ENCODE results near the gene TLN1. TPM values are rescaled to one million over a fixed set of nuclear protein-coding genes. Genes with fewer than 3 reads are reported as not detected.

The TLN1 gene
- total and polyA plus RNA-seq, 10 of the 15 experiments (the other 5 are each of a cell fraction or from before 2014, with no cell fraction given): 11.6 to 305 (median 71.9) TPM

GRCh38 chr9:35728041-35728971 lies 3.7 kb downstream of the TLN1 start (continued):
- TF ChIP-seq, protein P1, sequence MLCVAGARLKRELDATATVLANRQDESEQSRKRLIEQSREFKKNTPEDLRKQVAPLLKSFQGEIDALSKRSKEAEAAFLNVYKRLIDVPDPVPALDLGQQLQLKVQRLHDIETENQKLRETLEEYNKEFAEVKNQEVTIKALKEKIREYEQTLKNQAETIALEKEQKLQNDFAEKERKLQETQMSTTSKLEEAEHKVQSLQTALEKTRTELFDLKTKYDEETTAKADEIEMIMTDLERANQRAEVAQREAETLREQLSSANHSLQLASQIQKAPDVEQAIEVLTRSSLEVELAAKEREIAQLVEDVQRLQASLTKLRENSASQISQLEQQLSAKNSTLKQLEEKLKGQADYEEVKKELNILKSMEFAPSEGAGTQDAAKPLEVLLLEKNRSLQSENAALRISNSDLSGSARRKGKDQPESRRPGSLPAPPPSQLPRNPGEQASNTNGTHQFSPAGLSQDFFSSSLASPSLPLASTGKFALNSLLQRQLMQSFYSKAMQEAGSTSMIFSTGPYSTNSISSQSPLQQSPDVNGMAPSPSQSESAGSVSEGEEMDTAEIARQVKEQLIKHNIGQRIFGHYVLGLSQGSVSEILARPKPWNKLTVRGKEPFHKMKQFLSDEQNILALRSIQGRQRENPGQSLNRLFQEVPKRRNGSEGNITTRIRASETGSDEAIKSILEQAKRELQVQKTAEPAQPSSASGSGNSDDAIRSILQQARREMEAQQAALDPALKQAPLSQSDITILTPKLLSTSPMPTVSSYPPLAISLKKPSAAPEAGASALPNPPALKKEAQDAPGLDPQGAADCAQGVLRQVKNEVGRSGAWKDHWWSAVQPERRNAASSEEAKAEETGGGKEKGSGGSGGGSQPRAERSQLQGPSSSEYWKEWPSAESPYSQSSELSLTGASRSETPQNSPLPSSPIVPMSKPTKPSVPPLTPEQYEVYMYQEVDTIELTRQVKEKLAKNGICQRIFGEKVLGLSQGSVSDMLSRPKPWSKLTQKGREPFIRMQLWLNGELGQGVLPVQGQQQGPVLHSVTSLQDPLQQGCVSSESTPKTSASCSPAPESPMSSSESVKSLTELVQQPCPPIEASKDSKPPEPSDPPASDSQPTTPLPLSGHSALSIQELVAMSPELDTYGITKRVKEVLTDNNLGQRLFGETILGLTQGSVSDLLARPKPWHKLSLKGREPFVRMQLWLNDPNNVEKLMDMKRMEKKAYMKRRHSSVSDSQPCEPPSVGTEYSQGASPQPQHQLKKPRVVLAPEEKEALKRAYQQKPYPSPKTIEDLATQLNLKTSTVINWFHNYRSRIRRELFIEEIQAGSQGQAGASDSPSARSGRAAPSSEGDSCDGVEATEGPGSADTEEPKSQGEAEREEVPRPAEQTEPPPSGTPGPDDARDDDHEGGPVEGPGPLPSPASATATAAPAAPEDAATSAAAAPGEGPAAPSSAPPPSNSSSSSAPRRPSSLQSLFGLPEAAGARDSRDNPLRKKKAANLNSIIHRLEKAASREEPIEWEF (IDR thresholded peaks at IDR 0.05; ENCODE audit: insufficient replicate concordance, low read depth, low read length): no peak
- TF ChIP-seq STAT1 (conservative IDR thresholded peaks at IDR 0.05): no peak
- TF ChIP-seq ZNF274 (IDR thresholded peaks at IDR 0.05; ENCODE audit: insufficient read depth, insufficient read length): no peak
- no peak for TF ChIP-seq NFIC (IDR thresholded peaks at IDR 0.05; ENCODE audit: low read depth, low read length)
- TF ChIP-seq ATF3 (IDR thresholded peaks at IDR 0.05; ENCODE audit: borderline replicate concordance, extremely low read depth, low read depth, low read length): no peak
- peak; percentile 83 for TF ChIP-seq MLLT1 (IDR thresholded peaks at IDR 0.05)
- no peak for TF ChIP-seq SMARCA5 (IDR thresholded peaks at IDR 0.05)
- TF ChIP-seq CEBPZ (IDR thresholded peaks at IDR 0.05; ENCODE audit: low read depth, low read length): no peak
- TF ChIP-seq HDAC2 (IDR thresholded peaks at IDR 0.05): no peak
- TF ChIP-seq TARDBP (IDR thresholded peaks at IDR 0.05; ENCODE audit: borderline replicate concordance): no peak
- peak; percentile 92 to 98 for TF ChIP-seq SRF (IDR thresholded peaks at IDR 0.05; ENCODE audit: low read depth in 2 of 2, low read length in 2 of 2)
- no peak for TF ChIP-seq MXI1 (IDR thresholded peaks at IDR 0.05; ENCODE audit: low read depth, low read length)
- peak; percentile 26; the same call in 1 of the 2 replicates for TF ChIP-seq SMAD5 (IDR thresholded peaks at IDR 0.05; ENCODE audit: low read depth)
- TF ChIP-seq, protein P2, sequence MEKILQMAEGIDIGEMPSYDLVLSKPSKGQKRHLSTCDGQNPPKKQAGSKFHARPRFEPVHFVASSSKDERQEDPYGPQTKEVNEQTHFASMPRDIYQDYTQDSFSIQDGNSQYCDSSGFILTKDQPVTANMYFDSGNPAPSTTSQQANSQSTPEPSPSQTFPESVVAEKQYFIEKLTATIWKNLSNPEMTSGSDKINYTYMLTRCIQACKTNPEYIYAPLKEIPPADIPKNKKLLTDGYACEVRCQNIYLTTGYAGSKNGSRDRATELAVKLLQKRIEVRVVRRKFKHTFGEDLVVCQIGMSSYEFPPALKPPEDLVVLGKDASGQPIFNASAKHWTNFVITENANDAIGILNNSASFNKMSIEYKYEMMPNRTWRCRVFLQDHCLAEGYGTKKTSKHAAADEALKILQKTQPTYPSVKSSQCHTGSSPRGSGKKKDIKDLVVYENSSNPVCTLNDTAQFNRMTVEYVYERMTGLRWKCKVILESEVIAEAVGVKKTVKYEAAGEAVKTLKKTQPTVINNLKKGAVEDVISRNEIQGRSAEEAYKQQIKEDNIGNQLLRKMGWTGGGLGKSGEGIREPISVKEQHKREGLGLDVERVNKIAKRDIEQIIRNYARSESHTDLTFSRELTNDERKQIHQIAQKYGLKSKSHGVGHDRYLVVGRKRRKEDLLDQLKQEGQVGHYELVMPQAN (conservative IDR thresholded peaks at IDR 0.05): no peak
- peak; percentile 52; the same call in 1 of the 2 replicates for TF ChIP-seq CREM (IDR thresholded peaks at IDR 0.05; ENCODE audit: low read depth)
- no peak for TF ChIP-seq NR2C1 (IDR thresholded peaks at IDR 0.05)
- TF ChIP-seq ZZZ3 (IDR thresholded peaks at IDR 0.05; ENCODE audit: control insufficient read depth, insufficient read length, low read depth): no peak
